HL-60 (cell line): Measurements from ENCODE around the gene GNAQ.

Experiments used
- CTCF ChIP-seq: IDR thresholded peaks from one replicate; pipeline ENCODE4 v1.5.1; 2011; ENCODE audit warnings: low read length, control low read depth, inconsistent platforms; ENCODE audit not compliant: insufficient read depth
- GABPA ChIP-seq: IDR thresholded peaks from 2 replicates; pipeline ENCODE4 v1.6.1; 2012; ENCODE audit warnings: low read depth
- REST ChIP-seq: IDR thresholded peaks from 2 replicates; pipeline ENCODE4 v1.6.1; 2012; ENCODE audit warnings: low read depth; ENCODE audit not compliant: insufficient replicate concordance

- TF ChIP-seq CTCF = no peak
- TF ChIP-seq REST = no peak
- no peak for TF ChIP-seq GABPA
Observed at GRCh38 chr9:77865385-77866047, 166.1 kb downstream of the GNAQ start.
